ENCODE data around the gene CCR5.
"Not testable (repeated sequence)": the region's sequence is repeated elsewhere in the genome, so short reads cannot be mapped to it uniquely, and the experiment has no call there.

CCR5 gene

DNA sequence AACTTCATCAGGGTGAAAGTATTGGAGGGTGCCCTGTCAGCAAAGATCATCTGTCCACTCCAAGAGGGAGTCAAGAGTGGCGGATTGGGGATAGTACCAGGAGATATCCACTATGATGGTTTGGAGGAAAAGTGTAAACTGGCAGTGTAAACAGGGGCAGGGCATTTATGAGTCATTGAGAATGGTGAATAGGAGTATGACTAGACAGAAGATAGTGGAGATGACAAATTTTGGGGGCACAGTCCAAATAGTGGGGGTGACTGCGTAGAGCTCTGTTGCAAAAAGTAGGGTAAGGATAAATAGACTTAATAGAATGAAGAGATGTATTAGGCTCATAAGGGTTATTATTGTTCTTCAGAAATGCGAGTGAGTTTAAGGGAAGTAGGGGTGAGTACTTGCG is 18.1 kb downstream of the CCR5 start:
- DNase-seq = not testable (repeated sequence)

DNA sequence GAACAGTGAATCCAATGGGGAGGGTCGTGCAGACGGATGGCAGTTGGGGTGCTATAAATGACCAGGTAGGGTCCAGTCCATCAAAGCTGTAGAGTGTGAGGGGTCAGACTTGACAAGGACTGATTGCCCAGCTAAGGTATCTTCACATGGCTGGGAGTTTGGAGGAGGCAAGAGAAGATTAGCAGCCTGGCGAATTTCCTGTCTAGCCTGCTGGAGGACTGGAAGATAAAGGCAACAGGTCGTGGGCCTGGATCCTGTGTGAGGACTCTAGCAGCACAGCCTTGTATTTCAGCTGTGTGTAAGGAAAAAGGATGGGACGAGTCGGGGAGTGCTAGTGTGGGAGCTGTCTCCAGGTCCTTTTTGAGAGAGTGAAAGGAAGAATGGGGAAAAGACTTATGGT is 18.6 kb downstream of the CCR5 start:
- DNase-seq = no peak

DNA sequence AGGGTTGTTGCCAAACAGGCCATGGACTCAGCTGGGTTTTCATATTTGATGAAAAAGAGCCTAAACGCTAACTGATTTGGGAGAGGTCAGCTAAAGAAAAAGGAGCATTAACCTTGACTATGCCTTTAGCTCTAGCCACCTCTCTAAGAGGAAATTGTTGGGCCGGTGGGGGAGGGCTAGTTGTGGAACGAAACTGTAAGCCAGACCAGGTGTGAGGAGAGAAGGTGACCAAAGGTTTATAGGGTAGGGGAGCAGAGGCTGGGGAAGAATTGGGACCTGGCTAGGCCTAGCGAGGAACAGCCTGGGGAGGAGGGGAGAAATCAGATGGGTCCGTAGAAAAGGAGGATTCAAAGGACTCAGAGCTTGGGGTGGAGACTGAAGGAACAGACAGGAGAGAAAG is 20.8 kb downstream of the CCR5 start:
- not testable (repeated sequence) for DNase-seq

DNA sequence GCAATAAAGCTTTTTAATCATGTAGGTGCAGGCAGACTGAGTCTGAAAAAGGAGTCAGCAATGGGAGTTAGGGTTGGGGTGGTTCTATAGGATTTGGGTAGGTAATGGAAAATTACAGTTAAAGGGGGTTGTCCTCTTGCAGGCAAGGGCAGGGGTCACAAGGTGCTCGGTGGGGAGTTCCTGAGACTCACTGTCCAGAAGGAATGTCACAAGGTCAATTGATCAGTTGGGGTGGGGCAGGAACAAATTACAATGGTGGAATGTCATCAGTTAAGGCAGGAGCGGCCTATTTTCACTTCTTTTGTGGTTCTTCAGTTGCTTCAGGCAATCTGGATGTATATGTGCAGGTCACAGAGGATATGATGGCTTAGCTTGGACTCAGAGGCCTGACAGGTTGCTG is 22.3 kb downstream of the CCR5 start:
- DNase-seq = no peak

DNA sequence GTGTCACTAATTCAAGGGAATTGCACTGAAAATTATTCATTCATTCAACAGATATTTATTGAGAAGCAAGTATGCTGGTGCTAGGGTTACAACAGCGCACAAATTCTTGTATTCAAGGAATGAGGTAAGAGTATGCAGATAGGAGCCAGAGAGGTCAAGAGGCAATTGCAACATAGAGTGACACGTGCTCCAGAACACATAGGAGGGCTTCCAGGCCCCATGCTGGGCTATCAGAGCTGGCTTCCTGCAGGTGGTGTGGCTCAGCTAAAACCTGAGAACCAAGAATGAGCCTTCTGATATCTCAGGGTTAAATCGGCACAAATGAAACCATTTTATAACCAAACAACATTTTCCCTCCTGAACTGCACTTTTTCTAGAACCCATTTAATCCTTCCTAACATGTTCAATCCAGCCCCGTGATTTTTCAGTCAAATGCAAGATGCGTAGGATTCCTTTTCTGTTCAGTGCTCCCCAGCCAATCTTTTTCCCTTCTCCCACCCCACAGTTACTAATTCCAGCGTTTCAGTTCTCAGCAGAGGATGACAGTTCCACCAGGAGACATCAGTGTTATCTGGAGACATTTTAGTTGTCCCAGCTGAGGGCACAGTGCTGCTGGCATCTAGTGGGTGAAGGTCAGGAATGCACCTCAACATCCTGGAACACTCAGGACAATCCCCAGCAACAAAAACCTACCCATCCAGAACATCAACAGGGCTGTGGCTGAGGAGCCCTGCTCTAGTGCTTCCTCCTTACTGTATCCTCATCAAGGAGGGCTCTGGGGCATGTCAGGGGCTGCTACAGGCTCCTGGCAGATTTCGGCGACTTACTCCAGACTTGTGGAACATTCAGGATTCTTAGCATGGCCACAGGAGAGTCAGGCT is 23.0 kb downstream of the CCR5 start:
- DNase-seq = no peak

DNA sequence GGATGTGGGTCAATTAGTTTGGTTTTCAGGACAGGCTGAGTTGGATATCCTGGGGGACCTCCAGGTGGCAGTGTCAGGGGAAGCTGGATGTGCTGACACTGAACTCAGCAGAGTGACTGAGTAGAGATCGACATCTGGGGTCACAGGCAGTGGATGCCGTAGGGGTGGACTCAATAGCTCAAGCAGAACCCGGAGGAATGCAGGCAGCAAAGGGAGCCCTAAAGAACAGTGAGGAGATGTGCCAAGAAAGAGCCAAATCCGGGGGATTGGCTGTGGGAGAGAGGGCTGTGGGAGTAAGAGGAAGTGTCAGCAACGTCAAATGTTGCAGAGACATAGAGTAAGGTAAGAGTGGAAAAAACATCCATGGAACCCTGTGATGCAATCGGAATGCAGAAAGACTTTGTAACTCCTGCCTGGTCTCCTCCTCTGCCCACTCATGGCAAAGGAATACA is 24.5 kb downstream of the CCR5 start:
- no peak for DNase-seq

DNA sequence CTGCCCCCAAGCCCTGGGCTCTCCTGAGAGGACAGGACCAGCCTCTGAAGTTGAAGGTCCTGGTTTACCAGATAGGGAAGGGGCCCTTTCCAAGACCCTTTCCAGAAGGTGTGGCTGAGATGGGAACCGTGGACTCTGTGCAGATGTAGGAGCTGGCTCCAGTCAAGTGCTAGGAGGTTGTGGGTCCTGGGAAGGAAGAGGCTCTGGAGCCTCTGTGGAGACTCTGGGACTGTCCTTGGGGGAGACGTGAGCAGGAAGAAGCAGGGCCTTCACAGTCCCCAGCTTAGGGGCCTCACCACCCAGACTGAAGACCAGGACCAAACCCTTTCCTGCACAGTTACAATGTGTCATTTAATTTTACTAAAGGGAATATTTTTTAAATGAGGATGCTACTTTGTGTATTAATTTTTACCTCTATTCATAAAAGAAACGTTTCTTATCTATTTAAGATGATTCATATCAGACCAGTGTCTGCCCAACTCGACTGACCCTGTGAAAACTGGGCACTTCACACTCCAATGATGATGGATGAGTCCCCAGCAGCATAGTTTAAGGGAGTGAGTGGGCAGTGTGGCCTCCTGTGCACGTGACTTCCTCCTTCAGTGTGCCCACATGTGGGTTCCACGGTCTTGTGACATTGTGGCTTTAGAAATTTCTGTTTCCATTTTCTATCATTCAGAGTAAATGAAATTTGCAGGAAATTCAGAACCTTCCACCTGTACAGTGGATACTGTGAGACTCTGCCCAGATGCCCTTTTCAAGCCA is 25.2 kb downstream of the CCR5 start:
- DNase-seq = no peak

DNA sequence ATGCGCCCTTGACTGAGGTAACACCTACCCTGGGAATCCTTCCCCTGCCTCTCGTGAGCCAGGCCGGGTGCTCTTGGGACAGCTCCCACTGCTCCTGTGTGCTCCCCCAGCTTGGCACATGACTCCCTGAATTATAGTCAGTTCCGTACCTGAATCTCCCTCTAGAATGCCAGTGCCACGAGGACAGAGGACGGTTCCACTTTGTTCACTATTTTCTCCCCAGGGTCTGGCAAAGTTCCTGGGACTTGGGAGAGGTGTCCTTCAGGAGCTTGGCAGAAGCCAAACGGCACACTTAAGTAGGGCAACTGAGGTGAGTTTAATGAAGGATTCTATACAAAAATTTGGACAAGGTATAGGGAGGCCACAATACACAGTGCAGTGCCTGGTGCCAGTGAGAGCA is 26.4 kb downstream of the CCR5 start:
- DNase-seq = no peak

DNA sequence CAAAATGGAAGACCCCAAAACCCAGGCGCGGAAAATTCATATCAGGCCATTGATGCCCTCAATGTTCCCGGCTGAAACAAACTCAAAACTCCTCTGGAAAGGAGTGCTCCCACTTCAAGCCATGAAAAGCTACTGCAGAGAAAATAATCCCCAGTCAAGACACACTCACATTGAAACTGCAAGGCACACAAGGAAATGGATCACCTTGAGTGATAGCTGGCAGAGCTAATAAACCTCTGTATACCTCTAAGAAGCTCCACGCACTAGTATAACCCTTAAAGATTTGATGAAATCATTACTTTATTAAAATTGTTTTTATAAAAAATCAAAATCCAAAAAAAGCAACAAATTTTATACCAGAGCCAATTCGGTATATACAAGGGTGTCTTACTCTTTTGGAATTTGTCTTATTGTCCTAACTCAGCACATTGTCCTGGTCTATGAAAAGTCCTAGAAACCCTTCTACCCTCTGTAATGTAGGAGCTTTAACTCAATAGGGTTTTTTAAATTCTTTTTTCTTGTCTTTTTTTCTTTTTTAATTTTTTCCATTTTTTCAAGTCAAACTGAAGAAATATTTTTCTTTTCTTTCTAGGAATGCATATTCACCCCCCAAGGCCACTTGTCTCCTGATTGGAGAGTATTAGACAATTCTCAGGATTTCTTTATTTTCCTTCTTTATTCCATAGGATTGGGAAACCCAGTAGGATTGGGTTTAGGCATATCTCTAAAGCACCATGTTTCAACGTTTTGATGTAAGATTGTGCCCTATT is 27.6 kb downstream of the CCR5 start:
- DNase-seq = no peak

DNA sequence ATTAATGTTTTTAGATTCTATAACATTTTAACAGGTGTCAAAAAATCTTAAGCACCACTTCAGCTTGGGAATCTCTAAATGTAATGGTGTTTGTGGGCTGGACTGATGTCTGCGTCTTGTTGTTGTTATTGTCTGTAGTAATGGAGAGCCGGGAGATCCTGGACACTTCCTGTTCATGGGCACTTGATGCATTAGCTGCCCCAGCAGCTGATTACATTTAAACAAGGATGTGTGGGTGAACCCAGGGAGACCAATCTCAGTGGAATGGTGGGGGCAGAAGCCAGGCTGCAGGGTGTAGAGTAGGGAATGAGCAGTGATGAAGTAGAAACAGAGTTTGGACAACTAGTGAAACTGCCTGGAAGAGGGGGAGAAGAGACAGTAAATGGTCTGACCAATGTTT is 28.4 kb downstream of the CCR5 start:
- no peak for DNase-seq

DNA sequence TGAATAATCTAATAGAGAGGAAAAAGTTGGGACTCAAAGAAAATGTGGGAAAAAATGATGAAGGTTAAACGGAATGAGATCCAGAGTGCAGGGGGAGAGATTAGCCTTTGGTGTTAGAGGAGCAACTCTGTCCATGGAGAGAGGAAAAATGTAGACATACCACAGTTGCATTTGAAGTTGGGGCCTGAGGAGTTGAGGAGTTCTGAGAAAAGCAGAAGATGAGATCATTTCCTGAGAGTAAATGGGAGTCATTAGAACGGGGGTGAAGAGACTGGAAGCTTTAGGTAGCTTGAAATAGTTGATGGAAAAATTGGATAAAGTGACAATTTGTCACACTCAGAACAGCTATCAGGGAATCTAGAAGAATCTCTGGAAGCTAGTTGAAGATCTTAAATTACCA is 28.8 kb downstream of the CCR5 start:
- DNase-seq = no peak

DNA sequence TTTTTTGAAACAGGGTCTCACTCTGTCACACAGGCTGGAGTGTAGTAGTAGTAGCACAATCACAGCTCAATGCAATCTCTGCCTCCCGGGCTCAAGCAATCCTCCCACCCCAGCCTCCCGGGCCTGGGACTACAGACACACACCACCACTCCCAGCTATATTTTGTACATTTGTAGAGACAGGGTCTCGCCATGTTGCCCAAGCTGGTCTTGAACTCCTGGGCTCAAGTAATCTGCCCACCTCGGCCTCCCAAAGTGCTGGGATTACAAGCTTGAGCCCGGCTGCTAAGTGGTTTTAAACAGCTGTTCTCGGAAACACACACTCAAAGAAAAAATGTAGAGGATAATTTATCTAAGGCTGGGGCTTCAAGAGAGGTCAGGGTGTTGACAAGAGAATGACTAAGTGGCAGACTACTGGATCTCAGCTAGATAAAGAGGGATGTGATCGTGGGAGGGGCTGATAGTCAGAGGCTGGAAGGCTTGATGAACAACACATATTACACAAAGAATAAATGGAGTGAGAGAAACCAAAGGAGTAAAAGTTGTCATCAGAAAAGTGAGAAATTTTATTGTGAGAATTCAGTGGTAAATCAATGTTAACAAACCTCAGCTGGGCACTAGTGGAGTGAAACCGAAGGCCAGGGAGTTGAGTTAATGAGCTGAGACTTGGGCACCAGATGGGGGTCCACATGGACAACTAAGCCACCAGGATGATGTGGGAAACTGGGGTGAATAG is 29.4 kb downstream of the CCR5 start:
- DNase-seq = no peak

DNA sequence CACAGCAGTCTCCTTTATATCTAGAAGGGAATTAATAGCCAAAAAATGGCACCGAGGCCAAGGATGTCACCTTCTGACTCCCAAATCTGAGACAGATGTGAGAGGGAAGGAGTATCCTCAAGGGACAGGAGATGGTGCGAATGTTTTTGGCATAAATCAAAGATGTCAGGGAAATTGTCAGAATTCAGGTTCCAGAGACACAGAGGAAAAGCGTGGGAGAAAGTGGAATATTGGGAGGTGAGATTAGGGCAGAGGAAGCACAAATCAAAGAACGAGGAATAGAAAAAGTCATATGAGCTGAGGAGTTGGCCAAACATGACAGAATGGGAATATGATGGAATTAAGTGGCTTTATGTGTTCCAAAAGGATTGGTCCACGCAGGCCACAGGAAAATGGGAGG is 30.1 kb downstream of the CCR5 start:
- no peak for DNase-seq

DNA sequence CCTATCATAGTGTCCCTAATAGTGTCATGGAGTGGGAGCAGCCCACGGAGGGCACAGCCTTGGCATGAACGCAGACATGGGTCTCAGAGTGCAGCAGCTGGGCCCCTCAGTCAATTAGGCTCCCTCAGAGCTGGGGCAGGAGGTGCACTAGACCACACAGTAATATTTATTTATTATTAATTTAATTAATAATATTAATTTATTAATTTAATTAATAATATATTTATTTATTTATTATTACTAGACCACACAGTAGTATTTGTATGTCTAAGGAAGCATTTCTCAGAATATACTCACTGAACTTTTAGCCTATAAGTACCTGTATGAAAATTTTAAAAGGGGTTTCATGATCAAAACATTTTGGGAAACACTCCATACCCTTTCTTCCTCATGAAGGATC is 30.8 kb downstream of the CCR5 start:
- no peak for DNase-seq

DNA sequence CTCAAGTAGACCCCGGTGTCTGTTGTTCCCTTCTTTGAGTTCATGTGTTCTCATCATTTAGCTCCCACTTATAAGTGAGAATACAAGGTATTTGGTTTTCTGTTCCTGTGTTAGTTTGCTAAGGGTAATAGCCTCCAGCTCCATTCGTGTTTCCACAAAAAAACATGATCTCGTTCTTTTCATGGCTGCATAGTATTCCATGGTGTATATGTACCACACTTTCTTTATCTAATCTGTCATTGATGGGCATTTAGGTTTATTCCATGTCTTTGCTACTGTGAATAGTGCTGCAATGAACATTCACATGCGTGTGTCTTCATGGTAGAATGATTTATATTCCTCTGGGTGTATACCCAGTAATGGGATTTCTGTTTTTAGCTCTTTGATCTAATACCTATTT is 32.2 kb downstream of the CCR5 start:
- not testable (repeated sequence) for DNase-seq

DNA sequence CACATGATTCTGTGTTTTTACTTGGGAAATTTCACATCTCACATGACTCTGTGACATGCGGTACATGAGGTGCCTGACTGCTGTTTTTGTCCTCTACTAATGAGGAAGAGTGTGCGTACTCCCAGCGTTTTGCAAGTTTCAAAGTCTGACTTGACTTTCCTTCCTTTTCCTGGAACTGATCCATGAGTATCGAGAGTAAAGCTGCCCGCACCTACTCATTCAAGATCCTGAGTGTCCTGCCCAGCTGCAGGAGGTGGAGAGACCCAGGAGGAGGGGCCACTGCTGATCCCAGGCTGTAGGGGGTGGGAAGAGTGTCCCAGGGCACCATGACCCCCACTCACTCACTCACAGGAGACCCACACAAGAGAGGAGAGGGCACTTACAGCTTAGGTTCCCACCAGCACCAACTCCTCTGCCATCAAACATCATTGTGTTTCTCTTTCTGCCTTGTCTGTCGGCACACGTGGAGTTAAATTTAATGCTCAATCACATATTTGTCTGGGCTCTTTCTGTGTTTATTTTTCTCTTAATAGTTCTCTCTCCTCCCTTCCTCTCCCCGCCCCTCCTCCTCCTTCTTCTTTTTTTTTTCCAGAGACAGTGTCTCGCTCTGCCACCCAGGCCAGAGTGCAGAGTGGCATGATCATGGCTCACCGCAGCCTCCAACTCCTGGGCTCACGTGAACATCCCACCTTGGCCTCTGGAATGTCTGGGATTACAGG is 34.7 kb downstream of the CCR5 start:
- no peak for DNase-seq

DNA sequence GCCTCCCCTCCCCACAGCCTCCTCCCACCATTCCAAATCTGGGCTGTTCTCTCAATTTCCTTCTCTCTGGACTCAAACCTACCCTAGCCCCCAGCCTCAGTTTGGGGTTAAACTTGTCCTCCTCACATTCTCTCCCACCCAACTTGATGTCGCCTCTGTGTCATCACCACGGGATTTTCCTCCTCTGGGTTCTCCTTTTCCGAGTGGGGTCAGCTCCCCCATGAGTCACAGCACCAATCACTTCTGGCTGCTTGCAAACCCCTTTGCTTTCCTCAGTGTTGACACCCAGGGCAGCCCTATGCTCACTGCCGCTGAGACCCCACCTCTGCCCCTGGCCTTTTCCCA is 35.7 kb downstream of the CCR5 start:
- DNase-seq = no peak

DNA sequence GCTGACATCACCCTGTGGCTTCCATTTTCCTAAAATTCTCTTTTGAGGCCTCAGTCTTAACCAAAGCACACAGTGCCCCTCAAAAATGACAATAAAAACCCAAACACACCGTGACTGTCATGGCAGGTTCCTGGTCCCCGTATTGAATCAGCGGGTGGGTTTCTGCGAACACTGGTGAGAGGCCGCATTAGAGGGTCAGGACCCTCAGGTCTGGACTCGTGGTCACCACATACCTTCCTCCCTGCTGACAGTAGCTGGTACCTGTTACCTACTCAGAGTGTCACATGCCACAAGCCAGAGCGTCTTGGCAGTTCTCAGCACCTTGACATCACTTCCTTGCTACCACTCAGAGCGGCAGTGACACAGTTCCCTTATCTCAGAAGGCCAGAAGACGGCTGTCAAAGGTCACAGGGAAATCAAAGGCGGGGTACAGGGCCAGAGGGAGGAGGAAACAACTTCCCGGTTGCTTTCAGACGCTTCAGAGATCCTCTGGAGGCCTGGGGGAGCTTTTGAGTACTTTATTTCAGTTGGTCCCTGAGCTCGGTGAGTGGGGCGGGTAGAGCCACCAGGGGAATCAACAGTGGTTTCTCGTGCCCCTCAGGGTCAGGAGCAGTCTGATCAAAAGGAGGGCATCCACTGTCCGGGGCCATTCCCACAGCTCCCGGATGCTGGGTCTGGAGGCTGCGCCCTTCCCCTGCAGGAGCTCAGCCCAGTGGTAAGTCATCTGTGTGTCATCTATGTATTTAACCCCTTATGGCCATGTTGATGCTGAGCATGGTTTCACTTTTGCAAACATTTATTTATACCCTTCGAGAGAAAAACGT is 36.3 kb downstream of the CCR5 start, which contains the start of the genes CCR5AS and CCRL2:
TSS of gene CCR5AS (minus strand) at position 279 of the 824 bp plus-strand sequence.
TSS of gene CCRL2 (plus strand) at position 472 of the 824 bp plus-strand sequence. CDS start 821 bp downstream, outside the sequence.
- peak; percentile 3 to 41 for DNase-seq

DNA sequence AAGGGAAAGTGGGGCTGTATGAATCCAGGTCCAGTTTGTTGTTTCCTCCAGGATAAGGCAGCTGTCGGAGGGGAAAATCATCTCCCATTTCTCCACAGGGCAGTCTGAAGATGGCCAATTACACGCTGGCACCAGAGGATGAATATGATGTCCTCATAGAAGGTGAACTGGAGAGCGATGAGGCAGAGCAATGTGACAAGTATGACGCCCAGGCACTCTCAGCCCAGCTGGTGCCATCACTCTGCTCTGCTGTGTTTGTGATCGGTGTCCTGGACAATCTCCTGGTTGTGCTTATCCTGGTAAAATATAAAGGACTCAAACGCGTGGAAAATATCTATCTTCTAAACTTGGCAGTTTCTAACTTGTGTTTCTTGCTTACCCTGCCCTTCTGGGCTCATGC is 37.2 kb downstream of the CCR5 start:
- no peak for DNase-seq

DNA sequence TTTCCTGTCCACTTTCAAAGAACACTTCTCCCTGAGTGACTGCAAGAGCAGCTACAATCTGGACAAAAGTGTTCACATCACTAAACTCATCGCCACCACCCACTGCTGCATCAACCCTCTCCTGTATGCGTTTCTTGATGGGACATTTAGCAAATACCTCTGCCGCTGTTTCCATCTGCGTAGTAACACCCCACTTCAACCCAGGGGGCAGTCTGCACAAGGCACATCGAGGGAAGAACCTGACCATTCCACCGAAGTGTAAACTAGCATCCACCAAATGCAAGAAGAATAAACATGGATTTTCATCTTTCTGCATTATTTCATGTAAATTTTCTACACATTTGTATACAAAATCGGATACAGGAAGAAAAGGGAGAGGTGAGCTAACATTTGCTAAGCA is 38.1 kb downstream of the CCR5 start:
- DNase-seq = no peak

All from stimulated activated CD4-positive, alpha-beta T cell treated with anti-CD3 and anti-CD28 coated beads, Interleukin-4, amount 100 ng/mL, for 4 hours (primary cell).